Naive thymus-derived CD4-positive, alpha-beta T cell (primary cell): Measurements from ENCODE around the gene LCE6A. TPM values are rescaled to one million over a fixed set of nuclear protein-coding genes. Genes with fewer than 3 reads are reported as not detected.
A peak's percentile ranks its signal among the peaks of the same experiment; 100 is the strongest.

Experiments used
- ATAC-seq: fragments of 150-1000 bp; cut with Tn5 transposase; 2 replicates; pipeline ENCODE4 v1.10.0; 2021; ENCODE audit warnings: mild to moderate bottlenecking, moderate library complexity
- CTCF ChIA-PET: fragments of 350-600 bp; sonication (Branson Sonifier 250); formaldehyde crosslinking; loops from one replicate; lab custom pipeline; 2021; ENCODE audit warnings: antibody characterized with exemption; lab: Charles Lee
- POLR2A ChIA-PET: fragments of 350-600 bp; sonication (Branson Sonifier 250); formaldehyde crosslinking; loops from one replicate; lab custom pipeline; 2021; ENCODE audit warnings: antibody characterized with exemption, inconsistent platforms; lab: Charles Lee
- DNase-seq, 9 donors: peaks; one replicate each; pipeline versions ENCODE4 v3.0.0 to v3.0.0-alpha.2; 2020 to 2022; ENCODE audit warnings: mixed read lengths in 1 of 9
- H3K27ac ChIP-seq: one replicate; pipeline ENCODE4 v1.7.0; 2013; ENCODE audit warnings: mild to moderate bottlenecking, low read depth, low read length, moderate library complexity
- H3K27me3 ChIP-seq, 2 donors: one replicate each; pipeline ENCODE4 v1.7.0; 2013; ENCODE audit warnings: low read length in 2 of 2, mild to moderate bottlenecking in 2 of 2, moderate library complexity in 2 of 2; ENCODE audit not compliant: control insufficient read depth in 2 of 2, insufficient read depth in 2 of 2
- H3K36me3 ChIP-seq, 3 experiments: 1 replicate in 2 of 3; 2 replicates in 1 of 3; pipeline ENCODE4 v1.7.0; 2013; ENCODE audit warnings: low read length in 3 of 3, mild to moderate bottlenecking in 3 of 3, moderate library complexity in 1 of 3; ENCODE audit not compliant: insufficient read depth in 3 of 3, control insufficient read depth in 2 of 3
- H3K4me1 ChIP-seq, 2 donors: one replicate each; pipeline ENCODE4 v1.7.0; 2013; ENCODE audit warnings: low read length in 2 of 2, mild to moderate bottlenecking in 2 of 2, moderate library complexity in 1 of 2; ENCODE audit not compliant: control insufficient read depth in 2 of 2, insufficient read depth in 2 of 2
- H3K4me3 ChIP-seq: 2 replicates; pipeline ENCODE4 v1.7.0; 2013; ENCODE audit warnings: mild to moderate bottlenecking, low read length
- H3K9me3 ChIP-seq, 3 experiments: 1 replicate in 2 of 3; 2 replicates in 1 of 3; pipeline ENCODE4 v1.7.0; 2013; ENCODE audit warnings: low read length in 3 of 3; ENCODE audit not compliant: control insufficient read depth in 2 of 3
- H3K27ac Mint-ChIP-seq, 9 donors: one replicate each; pipeline ENCODE4 v1.8.0; 2020 to 2022; ENCODE audit warnings: mixed read lengths in 9 of 9, mild to moderate bottlenecking in 8 of 9, moderate library complexity in 5 of 9, inconsistent platforms in 2 of 9
- H3K27me3 Mint-ChIP-seq, 5 donors: one replicate each; pipeline ENCODE4 v1.8.0; 2021 to 2022; ENCODE audit warnings: mixed read lengths in 5 of 5, mild to moderate bottlenecking in 1 of 5
- H3K36me3 Mint-ChIP-seq, 5 donors: one replicate each; pipeline ENCODE4 v1.8.0; 2020 to 2022; ENCODE audit warnings: mixed read lengths in 5 of 5, mild to moderate bottlenecking in 3 of 5, inconsistent platforms in 1 of 5
- H3K4me1 Mint-ChIP-seq, 7 donors: one replicate each; pipeline ENCODE4 v1.8.0; 2020 to 2022; ENCODE audit warnings: mixed read lengths in 7 of 7, mild to moderate bottlenecking in 3 of 7, inconsistent platforms in 1 of 7
- H3K4me3 Mint-ChIP-seq, 10 donors: one replicate each; pipeline ENCODE4 v1.8.0; 2020 to 2022; ENCODE audit warnings: mild to moderate bottlenecking in 10 of 10, mixed read lengths in 10 of 10, moderate library complexity in 6 of 10, inconsistent platforms in 2 of 10
- H3K9me3 Mint-ChIP-seq, 11 donors: one replicate each; pipeline ENCODE4 v1.8.0; 2020 to 2022; ENCODE audit warnings: mixed read lengths in 11 of 11, mild to moderate bottlenecking in 4 of 11, inconsistent platforms in 1 of 11, moderate library complexity in 1 of 11
- intact Hi-C, 2 donors: fragments of 100-400 bp; cut with micrococcal nuclease; formaldehyde crosslinking; loops; one replicate each; pipeline ENCODE4 v1.15.1; 2023
- polyA plus RNA-seq, 2 donors: library from polyadenylated mRNA; unstranded; fragments of 300-500 nt; fragmentation: Illumina TruSeq; gene quantifications; one replicate each; pipeline ENCODE4 v1.2.3, GENCODE V29; 2021
- total RNA-seq, 6 experiments: library from RNA in 5 of 6; stranded (reverse) in 5 of 6; gene quantifications; 1 replicate in 5 of 6; 2 replicates in 1 of 6; pipeline ENCODE4 v1.2.3 and lab custom pipeline; 2021 to 2026

LCE6A gene
- total and polyA plus RNA-seq, 7 experiments from 2014 or later: not detected

- Mint-ChIP-seq H3K27ac (no peak within 1 kb of the TSS), H3K4me1 (no peaks in the 10 kb centered on the region), H3K36me3 (no peaks in the 10 kb centered on the region), H3K9me3 (no peaks in the 10 kb centered on the region), H3K27me3 (peaks cover 3 to 33% (median 20%) of the 10 kb centered on the region in 5 donors), H3K4me3 (no peak within 1 kb of the TSS)
- intact Hi-C loops: no loop called here
- H3K4me3 ChIP-seq: no peak within 1 kb of the TSS
- no peaks in the 10 kb centered on the region for H3K4me1 ChIP-seq
- H3K36me3 ChIP-seq: no peaks in the 10 kb centered on the region
- CTCF ChIA-PET: no interaction called here
- ATAC-seq (no peak), DNase-seq (no peak)
- H3K9me3 ChIP-seq: no peaks in the 10 kb centered on the region
- no peak within 1 kb of the TSS for H3K27ac ChIP-seq
- POLR2A ChIA-PET: no interaction called here
- peaks cover 0 to 3% of the 10 kb centered on the region in 2 donors for H3K27me3 ChIP-seq
Observed at GRCh38 chr1:152859696-152860095, 17.0 kb downstream of the LCE6A start, which contains the start of gene LCE7A. Gene LCE7A, plus strand, starts transcription at chr1:152859996. Its CDS starts 702 bp downstream, at chr1:152860698.

- ChIA-PET CTCF (no interaction called here), POLR2A (no interaction called here)
- ATAC-seq (no peak), DNase-seq (no peak)
- Histone ChIP-seq H3K4me3 (no peak overlapping the region), H3K9me3 (no peaks in the 10 kb centered on the region), H3K27ac (no peak overlapping the region), H3K4me1 (no peaks in the 10 kb centered on the region), H3K27me3 (peaks cover 0 to 3% of the 10 kb centered on the region in 2 donors), H3K36me3 (no peaks in the 10 kb centered on the region)
- Mint-ChIP-seq H3K4me3 (no peak overlapping the region), H3K27ac (no peak overlapping the region), H3K4me1 (no peaks in the 10 kb centered on the region), H3K36me3 (no peaks in the 10 kb centered on the region), H3K9me3 (no peaks in the 10 kb centered on the region), H3K27me3 (peaks cover 3 to 33% (median 20%) of the 10 kb centered on the region in 5 donors)
- intact Hi-C loops: no loop called here
Observed at GRCh38 chr1:152860129-152860528, 17.5 kb downstream of the LCE6A start.

DNA sequence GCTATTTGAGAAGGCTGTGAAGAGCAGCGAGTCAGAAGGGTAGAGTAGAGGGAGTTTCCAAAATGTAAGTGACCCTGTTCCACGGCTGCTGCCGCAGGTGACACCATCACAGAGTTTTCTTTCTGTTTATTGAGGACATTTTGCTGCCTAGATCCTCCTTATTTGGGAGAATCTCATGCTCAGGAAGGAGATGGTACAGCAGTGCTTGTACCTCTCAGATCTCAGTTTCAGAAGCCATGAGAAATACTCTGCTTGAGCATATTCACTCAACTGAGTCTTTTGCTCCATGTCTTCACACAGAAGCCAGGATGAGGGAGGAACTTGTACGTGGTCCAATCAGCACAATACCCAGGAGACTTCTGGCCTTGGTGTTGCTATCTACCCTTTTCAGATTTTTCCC is 18.7 kb downstream of the LCE6A start:
- Mint-ChIP-seq H3K36me3 (no peaks in the 10 kb centered on the region), H3K27me3 (peaks cover 3 to 28% (median 14%) of the 10 kb centered on the region in 5 donors), H3K27ac (no peak overlapping the region), H3K4me1 (no peaks in the 10 kb centered on the region), H3K9me3 (no peaks in the 10 kb centered on the region), H3K4me3 (no peak overlapping the region)
- no peaks in the 10 kb centered on the region for H3K4me1 ChIP-seq
- DNase-seq (no peak), ATAC-seq (no peak)
- no peaks in the 10 kb centered on the region for H3K9me3 ChIP-seq
- no peak overlapping the region for H3K27ac ChIP-seq
- no peak overlapping the region for H3K4me3 ChIP-seq
- intact Hi-C loops: no loop called here
- no peaks in the 10 kb centered on the region for H3K36me3 ChIP-seq
- ChIA-PET CTCF (no interaction called here), POLR2A (no interaction called here)
- H3K27me3 ChIP-seq: no peaks in the 10 kb centered on the region

DNA sequence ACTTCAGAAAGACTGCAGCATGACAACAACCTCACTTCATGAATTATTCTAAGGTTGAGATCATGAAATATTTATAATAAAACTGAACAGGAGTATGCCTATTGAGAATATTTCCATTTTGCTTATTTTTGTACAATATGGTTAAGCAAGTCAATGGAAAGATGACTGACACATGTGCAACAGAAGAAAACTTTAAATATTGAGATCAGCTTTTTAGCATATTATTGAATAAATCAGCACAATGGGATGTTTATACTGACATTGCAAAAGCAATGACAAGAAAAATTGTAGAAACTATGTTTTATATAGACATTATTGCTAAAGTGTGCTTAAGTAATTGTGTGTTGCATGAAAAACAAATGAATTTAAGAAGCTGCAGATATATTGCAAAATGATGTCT is 21.8 kb downstream of the LCE6A start:
- Mint-ChIP-seq H3K4me1 (no peaks in the 10 kb centered on the region), H3K36me3 (no peaks in the 10 kb centered on the region), H3K27ac (no peak overlapping the region), H3K9me3 (no peaks in the 10 kb centered on the region), H3K4me3 (no peak overlapping the region), H3K27me3 (peaks cover 0 to 13% (median 6%) of the 10 kb centered on the region in 5 donors)
- POLR2A ChIA-PET: no interaction called here
- intact Hi-C loops: no loop called here
- Histone ChIP-seq H3K27ac (no peak overlapping the region), H3K4me1 (no peaks in the 10 kb centered on the region), H3K9me3 (no peaks in the 10 kb centered on the region), H3K4me3 (no peak overlapping the region), H3K27me3 (no peaks in the 10 kb centered on the region), H3K36me3 (no peaks in the 10 kb centered on the region)
- DNase-seq: no peak
- ATAC-seq: no peak
- CTCF ChIA-PET: no interaction called here

DNA sequence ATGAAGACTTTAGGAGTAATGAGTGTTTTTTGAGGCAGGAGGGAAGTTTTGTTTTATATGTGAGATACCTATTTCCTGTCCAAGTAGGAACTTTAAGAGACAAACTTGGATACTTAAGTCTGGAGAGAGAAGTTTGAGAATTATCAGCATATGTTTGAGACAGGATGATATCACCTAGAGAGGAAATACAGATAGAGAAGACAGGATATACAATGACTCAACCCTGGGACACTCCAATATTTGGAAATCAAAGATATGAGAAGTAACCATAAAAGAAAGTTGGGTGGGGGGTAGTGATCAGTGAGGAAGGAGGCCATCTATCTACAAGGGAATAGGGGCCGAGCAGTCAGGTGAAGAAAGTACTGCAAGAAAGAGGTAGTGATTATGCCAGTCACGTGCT is 23.7 kb downstream of the LCE6A start:
- ChIA-PET POLR2A (no interaction called here), CTCF (interaction anchor here (0.9 kb wide), 1 partner anchor 8 kb away, joined by 3 read pairs; no protein-coding TSS in a partner anchor)
- Mint-ChIP-seq H3K4me3 (no peak overlapping the region), H3K4me1 (no peaks in the 10 kb centered on the region), H3K27ac (no peak overlapping the region), H3K36me3 (no peaks in the 10 kb centered on the region), H3K27me3 (peaks cover 0 to 8% (median 3%) of the 10 kb centered on the region in 5 donors), H3K9me3 (no peaks in the 10 kb centered on the region)
- Histone ChIP-seq H3K4me3 (no peak overlapping the region), H3K27me3 (no peaks in the 10 kb centered on the region), H3K4me1 (no peaks in the 10 kb centered on the region), H3K27ac (no peak overlapping the region), H3K9me3 (no peaks in the 10 kb centered on the region), H3K36me3 (no peaks in the 10 kb centered on the region)
- DNase-seq: no peak
- intact Hi-C loops: no loop called here
- ATAC-seq: no peak

DNA sequence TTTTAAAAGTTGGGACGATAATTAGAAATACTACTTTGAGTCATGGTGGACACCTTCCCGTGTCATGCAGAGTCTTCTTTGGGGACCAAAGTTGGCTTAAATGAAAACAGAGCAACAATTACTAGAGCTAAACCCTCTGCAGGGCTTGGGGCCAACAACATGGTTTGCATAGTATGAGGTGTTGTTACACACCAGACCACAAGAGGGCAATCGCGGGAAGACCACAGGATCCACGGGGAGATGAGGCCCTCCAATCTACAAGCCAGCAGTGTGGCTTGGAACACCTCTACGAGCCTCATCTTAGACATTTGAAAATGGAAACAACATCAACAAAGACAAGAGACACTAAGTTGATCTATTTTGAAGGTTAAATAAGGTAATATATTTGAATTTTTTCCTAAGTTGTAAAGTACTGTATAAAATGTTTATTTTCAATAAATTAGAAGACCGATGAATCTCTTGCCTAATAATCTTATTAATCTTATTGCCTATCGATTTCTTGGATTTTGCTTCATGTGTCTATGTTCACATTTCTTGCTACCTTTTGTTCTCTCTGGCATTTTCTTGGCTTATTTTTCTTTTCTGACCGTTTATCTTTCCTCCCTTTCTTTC is 27.3 kb downstream of the LCE6A start:
- peaks cover 4 to 21% (median 12%) of the 10 kb centered on the region in 5 donors for H3K27me3 Mint-ChIP-seq
- no peak overlapping the region for H3K27ac Mint-ChIP-seq
- H3K9me3 Mint-ChIP-seq: no peaks in the 10 kb centered on the region
- no peaks in the 10 kb centered on the region for H3K36me3 Mint-ChIP-seq
- ATAC-seq (peak; percentile 60), DNase-seq (peak in 7 of 9 donors; percentile 8 to 53 (median 30))
- no peak overlapping the region for H3K4me3 ChIP-seq
- no peaks in the 10 kb centered on the region for H3K27me3 ChIP-seq
- H3K4me1 ChIP-seq: no peaks in the 10 kb centered on the region
- no peaks in the 10 kb centered on the region for H3K9me3 ChIP-seq
- CTCF ChIA-PET: interaction anchor here (0.7 kb wide), 1 partner anchor 217 kb away, joined by 3 read pairs; no protein-coding TSS in a partner anchor
- intact Hi-C loops: loop anchor here (1.0 to 5.0 kb wide), 3 partner anchors 353 to 407 kb away; no protein-coding TSS in a partner anchor
- POLR2A ChIA-PET: no interaction called here
- no peaks in the 10 kb centered on the region for H3K36me3 ChIP-seq
- no peak overlapping the region for H3K4me3 Mint-ChIP-seq
- H3K27ac ChIP-seq: no peak overlapping the region
- H3K4me1 Mint-ChIP-seq: no peaks in the 10 kb centered on the region
